Measurements from ENCODE around the gene LPP. TPM values are rescaled to one million over a fixed set of nuclear protein-coding genes. Genes with fewer than 3 reads are reported as not detected.

Gene LPP
- total and polyA plus RNA-seq, 2 of the 4 experiments (the other 2 are of a cell fraction) = 16.0 to 130 TPM

GRCh38 chr3:188658606-188659005 is 504.6 kb downstream of the LPP start:
- Histone ChIP-seq H3K27me3 (ENCODE audit: control insufficient read depth, insufficient read depth, low read length) (no peaks in the 10 kb centered on the region), H2AFZ (replicated peaks; ENCODE audit: low read length, poor library complexity) (no peak overlapping the region), H3K9ac (ENCODE audit: low read depth, low read length) (no peak overlapping the region), H3K4me2 (ENCODE audit: low read depth, low read length) (no peak overlapping the region), H3K9me1 (ENCODE audit: insufficient read depth, low read length) (peaks cover 12% of the 10 kb centered on the region), H3K27ac (ENCODE audit: insufficient read depth, low read length) (no peak overlapping the region), H3K56ac (ENCODE audit: extremely low read depth, insufficient read depth, low read length) (no peak overlapping the region), H3K14ac (replicated peaks; ENCODE audit: low read depth, low read length) (no peak overlapping the region), H4K91ac (ENCODE audit: insufficient read depth, low read depth, low read length) (no peak overlapping the region), H2BK20ac (ENCODE audit: low read depth, low read length) (no peak overlapping the region), H3K4me1 (ENCODE audit: control insufficient read depth, insufficient read depth, low read length) (0 out of 2 replicates have a peak, but pooled peaks cover 1% of the 10 kb centered on the region), H2AK5ac (ENCODE audit: low read depth, low read length) (no peak overlapping the region), H3K79me1 (ENCODE audit: low read depth in 1 of 2, low read length in 2 of 2) (peaks cover 47 to 72% of the 10 kb centered on the region in 2 experiments), H4K8ac (ENCODE audit: low read depth in 2 of 2, low read length in 2 of 2) (no peak overlapping the region), H4K5ac (ENCODE audit: low read depth, low read length) (no peak overlapping the region), H2AK9ac (replicated peaks; ENCODE audit: low read depth, low read length, poor library complexity) (no peak overlapping the region), H3K4ac (ENCODE audit: low read depth, low read length) (no peak overlapping the region), H3K36me3 (ENCODE audit: control insufficient read depth, insufficient read depth, low read length) (no peaks in the 10 kb centered on the region), H2BK120ac (ENCODE audit: low read depth, low read length) (no peak overlapping the region), H3K4me3 (ENCODE audit: insufficient read depth, low read depth, low read length) (no peak overlapping the region), H2BK5ac (ENCODE audit: low read depth, low read length, poor library complexity, severe bottlenecking) (no peak overlapping the region), H3K18ac (ENCODE audit: low read depth, low read length) (no peak overlapping the region), H2BK15ac (ENCODE audit: low read depth, low read length) (no peak overlapping the region), H4K20me1 (ENCODE audit: insufficient read depth, low read length) (peaks cover 12% of the 10 kb centered on the region; the same call in 1 of the 2 replicates), H3K9me3 (ENCODE audit: control insufficient read depth, insufficient read depth, low read length) (no peaks in the 10 kb centered on the region), H3K23ac (ENCODE audit: low read depth, low read length) (no peak overlapping the region)
- DNase-seq = no peak
- dilution Hi-C loops (cut with HindIII; ENCODE audit: low sequenced_read_pairs, unreplicated experiment) (no loop called here), in situ Hi-C loops (cut with MboI; ENCODE audit: low sequenced_read_pairs) (no loop called here), intact Hi-C loops (cut with micrococcal nuclease) (no loop called here)
- POLR2A ChIA-PET (ENCODE audit: unreplicated experiment) = no interaction called here
- no CpG with 5 or more reads among the region's 1 CpG for WGBS, 2 experiments (ENCODE audit: extremely low coverage in 2 of 2, insufficient read length in 1 of 2)
- TF ChIP-seq RCOR1 (IDR thresholded peaks at IDR 0.05; ENCODE audit: insufficient replicate concordance, low read length) (no peak), MXI1 (IDR thresholded peaks at IDR 0.05; ENCODE audit: borderline replicate concordance, low read depth, low read length) (no peak), POLR2A (IDR thresholded peaks at IDR 0.05; ENCODE audit: low read depth, low read length) (no peak), CHD1 (IDR thresholded peaks at IDR 0.05; ENCODE audit: low read depth, low read length) (no peak), CEBPB (IDR thresholded peaks at IDR 0.05; ENCODE audit: low read depth, low read length) (no peak), RFX5 (IDR thresholded peaks at IDR 0.05; ENCODE audit: low read depth, low read length) (no peak), BHLHE40 (IDR thresholded peaks at IDR 0.05; ENCODE audit: low read depth, low read length) (no peak), FOS (IDR thresholded peaks at IDR 0.05; ENCODE audit: low read depth, low read length) (no peak), MAZ (IDR thresholded peaks at IDR 0.05; ENCODE audit: borderline replicate concordance, low read depth, low read length) (no peak), NFE2L2 (IDR thresholded peaks at IDR 0.05; ENCODE audit: low read depth, low read length) (no peak), ELK1 (IDR thresholded peaks at IDR 0.05; ENCODE audit: borderline replicate concordance, low read depth, low read length) (no peak), SMC3 (IDR thresholded peaks at IDR 0.05; ENCODE audit: low read depth, low read length) (no peak), MAFK (IDR thresholded peaks at IDR 0.05; ENCODE audit: low read depth, low read length) (no peak), RAD21 (IDR thresholded peaks at IDR 0.05; ENCODE audit: low read length) (no peak)
- TF ChIP-seq, protein P1, sequence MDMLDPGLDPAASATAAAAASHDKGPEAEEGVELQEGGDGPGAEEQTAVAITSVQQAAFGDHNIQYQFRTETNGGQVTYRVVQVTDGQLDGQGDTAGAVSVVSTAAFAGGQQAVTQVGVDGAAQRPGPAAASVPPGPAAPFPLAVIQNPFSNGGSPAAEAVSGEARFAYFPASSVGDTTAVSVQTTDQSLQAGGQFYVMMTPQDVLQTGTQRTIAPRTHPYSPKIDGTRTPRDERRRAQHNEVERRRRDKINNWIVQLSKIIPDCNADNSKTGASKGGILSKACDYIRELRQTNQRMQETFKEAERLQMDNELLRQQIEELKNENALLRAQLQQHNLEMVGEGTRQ (IDR thresholded peaks at IDR 0.05; ENCODE audit: low read depth, low read length) = no peak
- TF ChIP-seq, protein P2, sequence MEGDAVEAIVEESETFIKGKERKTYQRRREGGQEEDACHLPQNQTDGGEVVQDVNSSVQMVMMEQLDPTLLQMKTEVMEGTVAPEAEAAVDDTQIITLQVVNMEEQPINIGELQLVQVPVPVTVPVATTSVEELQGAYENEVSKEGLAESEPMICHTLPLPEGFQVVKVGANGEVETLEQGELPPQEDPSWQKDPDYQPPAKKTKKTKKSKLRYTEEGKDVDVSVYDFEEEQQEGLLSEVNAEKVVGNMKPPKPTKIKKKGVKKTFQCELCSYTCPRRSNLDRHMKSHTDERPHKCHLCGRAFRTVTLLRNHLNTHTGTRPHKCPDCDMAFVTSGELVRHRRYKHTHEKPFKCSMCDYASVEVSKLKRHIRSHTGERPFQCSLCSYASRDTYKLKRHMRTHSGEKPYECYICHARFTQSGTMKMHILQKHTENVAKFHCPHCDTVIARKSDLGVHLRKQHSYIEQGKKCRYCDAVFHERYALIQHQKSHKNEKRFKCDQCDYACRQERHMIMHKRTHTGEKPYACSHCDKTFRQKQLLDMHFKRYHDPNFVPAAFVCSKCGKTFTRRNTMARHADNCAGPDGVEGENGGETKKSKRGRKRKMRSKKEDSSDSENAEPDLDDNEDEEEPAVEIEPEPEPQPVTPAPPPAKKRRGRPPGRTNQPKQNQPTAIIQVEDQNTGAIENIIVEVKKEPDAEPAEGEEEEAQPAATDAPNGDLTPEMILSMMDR (conservative IDR thresholded peaks at IDR 0.05; ENCODE audit: low read depth, low read length) = no peak
- no peak for ATAC-seq (ENCODE audit: low read depth)
- CTCF ChIA-PET = interaction anchor here (1.3 kb wide), 1 partner anchor 16 kb away, joined by 4 read pairs; no protein-coding TSS in a partner anchor
- no TSS peak for BruUV-seq (replicated peaks)
